Esophagus squamous epithelium (tissue), 5 donors: ENCODE measurements around the gene BLOC1S5. TPM values are rescaled to one million over a fixed set of nuclear protein-coding genes. Genes with fewer than 3 reads are reported as not detected.

Experiments used
- DNase-seq: peaks from one replicate; lab custom pipeline; 2025; lab: John Stamatoyannopoulos, UW
- H3K27ac ChIP-seq, 4 donors: fragments of 200-600 bp; sonication (generic); one replicate each; pipeline ENCODE4 v1.5.1; 2016 to 2019; ENCODE audit warnings: mild to moderate bottlenecking in 1 of 4
- H3K27me3 ChIP-seq, 4 donors: fragments of 200-600 bp; sonication (generic); 1 replicate in 3 of 4; 2 replicates in 1 of 4; pipeline versions ENCODE4 v1.5.1 to v1.6.0; 2017 to 2021; ENCODE audit warnings: antibody characterized with exemption in 1 of 4
- H3K36me3 ChIP-seq, 3 donors: fragments of 200-600 bp; sonication (generic); one replicate each; pipeline ENCODE4 v1.5.1; 2016 to 2019
- H3K4me1 ChIP-seq, 3 donors: fragments of 200-600 bp; sonication (generic); one replicate each; pipeline ENCODE4 v1.5.1; 2017 to 2019
- H3K4me3 ChIP-seq, 4 donors: fragments of 200-600 bp; sonication (generic); 1 replicate in 3 of 4; 2 replicates in 1 of 4; pipeline ENCODE4 v1.5.1; 2016 to 2019; ENCODE audit warnings: mild to moderate bottlenecking in 2 of 4, moderate library complexity in 1 of 4
- H3K9me3 ChIP-seq, 3 donors: fragments of 200-600 bp; sonication (generic); one replicate each; pipeline ENCODE4 v1.5.1; 2016 to 2019
- POLR2A ChIP-seq, 4 donors: fragments of 450-650 bp; IDR thresholded peaks; one replicate each; pipeline ENCODE4 v1.6.1; 2017; ENCODE audit warnings: antibody characterized with exemption in 4 of 4, mild to moderate bottlenecking in 4 of 4, moderate library complexity in 3 of 4
- WGBS, 2 donors: methylation state at CpG; one replicate each; pipeline ENCODE4 v1.1.5; 2018; 5-methylcytosine and 5-hydroxymethylcytosine counted together
- intact Hi-C: fragments of 100-400 bp; cut with DNase I; formaldehyde crosslinking; loops from one replicate; pipeline ENCODE4 v1.15.0; 2022
- total RNA-seq, 4 donors: library from RNA; depleted of rRNA; stranded (reverse); fragments of >200 nt; gene quantifications; one replicate each; pipeline ENCODE4 v1.1.0, GENCODE V29; 2016
- TF ChIP-seq, protein P1 (sequence below), 6 experiments: fragments of 450-650 bp in 4 of 6; fragments of 200-600 bp in 2 of 6; sonication (generic) in 2 of 6; IDR thresholded peaks; one replicate each; pipeline ENCODE4 v1.5.1; 2016 to 2019; ENCODE audit warnings: antibody characterized with exemption in 6 of 6, mild to moderate bottlenecking in 4 of 6, moderate library complexity in 4 of 6
- donor health status: DM: yes; HTN: yes; CAD: no.

Gene BLOC1S5
- total RNA-seq, 4 donors from 2014 or later: 4.1 to 12.4 (median 9.0) TPM

DNA sequence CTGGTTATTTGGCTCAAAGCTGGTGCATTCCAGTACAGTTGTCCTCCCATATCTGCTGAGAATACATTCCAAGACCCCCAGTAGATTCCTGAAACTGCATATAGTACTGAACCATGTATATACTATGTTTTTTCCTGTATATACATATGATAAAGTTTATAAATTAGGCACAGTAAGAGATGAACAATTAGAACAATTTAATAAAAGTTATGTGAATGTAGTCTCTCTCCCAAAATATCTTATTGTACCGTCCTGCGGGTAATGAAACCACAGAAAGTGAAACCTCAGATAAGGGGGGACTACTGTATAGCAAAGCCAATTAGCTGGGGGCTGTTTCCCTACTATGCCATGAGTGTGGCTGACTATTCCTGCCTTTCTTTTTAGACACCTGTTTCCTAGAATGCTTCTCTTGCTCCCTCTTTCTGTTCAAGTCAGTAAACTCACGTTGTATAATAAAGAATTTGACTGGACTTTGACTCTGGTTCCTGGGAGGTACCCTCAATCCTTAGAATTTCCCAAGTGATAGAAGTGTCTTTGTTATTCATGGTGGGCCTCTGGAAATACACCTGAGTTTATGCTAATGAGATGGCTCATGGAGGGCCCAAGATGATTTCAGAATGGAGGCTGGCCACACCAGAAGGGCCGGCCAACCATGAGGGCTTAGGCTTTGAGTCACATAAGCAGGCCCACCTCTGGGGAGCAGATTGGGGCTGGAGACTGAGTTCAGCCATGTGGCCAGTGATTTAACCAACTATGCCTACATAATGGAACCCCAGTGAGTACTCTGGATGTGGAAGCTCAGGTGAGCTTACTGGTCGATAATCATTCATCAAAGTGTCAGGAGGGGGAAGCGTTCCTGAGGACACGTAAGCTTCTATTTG lies 689 bp upstream of the BLOC1S5 start:
- peak overlapping the region; percentile 90 to 95 (median 92) for H3K27ac ChIP-seq
- DNase-seq: no peak
- intact Hi-C loops: no loop called here
- H3K9me3 ChIP-seq: no peaks in the 10 kb centered on the region
- H3K4me1 ChIP-seq: peaks cover 0 to 18% (median 3%) of the 10 kb centered on the region in 3 donors
- TF ChIP-seq POLR2A (IDR thresholded peaks at IDR 0.05): no peak
- TF ChIP-seq, protein P1, sequence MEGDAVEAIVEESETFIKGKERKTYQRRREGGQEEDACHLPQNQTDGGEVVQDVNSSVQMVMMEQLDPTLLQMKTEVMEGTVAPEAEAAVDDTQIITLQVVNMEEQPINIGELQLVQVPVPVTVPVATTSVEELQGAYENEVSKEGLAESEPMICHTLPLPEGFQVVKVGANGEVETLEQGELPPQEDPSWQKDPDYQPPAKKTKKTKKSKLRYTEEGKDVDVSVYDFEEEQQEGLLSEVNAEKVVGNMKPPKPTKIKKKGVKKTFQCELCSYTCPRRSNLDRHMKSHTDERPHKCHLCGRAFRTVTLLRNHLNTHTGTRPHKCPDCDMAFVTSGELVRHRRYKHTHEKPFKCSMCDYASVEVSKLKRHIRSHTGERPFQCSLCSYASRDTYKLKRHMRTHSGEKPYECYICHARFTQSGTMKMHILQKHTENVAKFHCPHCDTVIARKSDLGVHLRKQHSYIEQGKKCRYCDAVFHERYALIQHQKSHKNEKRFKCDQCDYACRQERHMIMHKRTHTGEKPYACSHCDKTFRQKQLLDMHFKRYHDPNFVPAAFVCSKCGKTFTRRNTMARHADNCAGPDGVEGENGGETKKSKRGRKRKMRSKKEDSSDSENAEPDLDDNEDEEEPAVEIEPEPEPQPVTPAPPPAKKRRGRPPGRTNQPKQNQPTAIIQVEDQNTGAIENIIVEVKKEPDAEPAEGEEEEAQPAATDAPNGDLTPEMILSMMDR (IDR thresholded peaks at IDR 0.05): no peak
- 70 to 82% methylated on average over 6 to 7 of the region's 7 CpGs for WGBS, 2 donors
- peaks cover 0 to 19% (median 0%) of the 10 kb centered on the region in 3 donors for H3K36me3 ChIP-seq
- peak overlapping the region; percentile 69 to 98 (median 89) for H3K4me3 ChIP-seq
- no peaks in the 10 kb centered on the region for H3K27me3 ChIP-seq

DNA sequence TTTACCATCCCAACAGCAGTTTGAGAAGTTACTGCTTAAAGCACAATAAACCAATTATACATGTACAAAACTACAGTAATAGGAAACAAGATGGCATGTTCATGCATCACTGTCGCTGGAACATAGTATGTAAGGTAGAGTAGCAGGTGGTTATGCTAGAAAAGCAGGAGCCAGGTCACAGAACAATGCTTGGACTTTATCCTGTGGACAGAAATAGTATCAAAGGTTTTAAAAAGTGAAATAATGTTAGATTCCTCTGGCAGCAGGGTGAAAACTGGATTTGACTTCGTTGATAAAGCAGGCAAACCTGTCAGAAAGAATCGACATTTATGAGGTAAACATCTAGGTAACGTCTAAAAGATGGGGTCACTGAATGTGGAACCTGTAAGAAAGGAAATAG lies 2.5 kb downstream of the BLOC1S5 start:
- Histone ChIP-seq H3K36me3 (peaks cover 0 to 40% (median 0%) of the 10 kb centered on the region in 3 donors), H3K27me3 (no peaks in the 10 kb centered on the region), H3K27ac (no peak overlapping the region), H3K4me1 (peaks cover 0 to 18% (median 3%) of the 10 kb centered on the region in 3 donors), H3K4me3 (no peak overlapping the region), H3K9me3 (no peaks in the 10 kb centered on the region)
- 82 to 84% methylated on average over 4 of the region's 4 CpGs for WGBS, 2 donors
- no peak for DNase-seq
- intact Hi-C loops: no loop called here
- no peak for TF ChIP-seq POLR2A (IDR thresholded peaks at IDR 0.05)
- TF ChIP-seq, protein P1 (IDR thresholded peaks at IDR 0.05): no peak

DNA sequence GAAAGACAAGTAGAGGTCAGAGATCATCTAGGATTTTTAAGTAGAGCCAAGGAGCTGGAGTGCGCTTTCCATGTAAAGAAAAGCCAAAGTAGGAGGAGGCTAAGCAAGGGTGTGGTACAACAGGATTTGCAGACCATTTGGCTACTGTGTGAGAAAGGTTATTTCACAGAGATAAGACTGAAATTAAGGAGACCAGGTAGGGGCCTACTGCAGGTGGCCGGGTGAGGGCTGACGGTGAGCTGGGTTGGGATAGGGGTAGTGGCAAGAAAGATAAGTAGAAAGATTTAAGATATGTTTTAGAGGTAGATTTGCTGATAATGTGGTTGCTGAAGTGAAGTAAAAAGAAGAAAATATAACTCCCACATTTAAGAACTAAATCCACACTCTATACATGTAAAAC lies 3.8 kb downstream of the BLOC1S5 start:
- intact Hi-C loops: no loop called here

DNA sequence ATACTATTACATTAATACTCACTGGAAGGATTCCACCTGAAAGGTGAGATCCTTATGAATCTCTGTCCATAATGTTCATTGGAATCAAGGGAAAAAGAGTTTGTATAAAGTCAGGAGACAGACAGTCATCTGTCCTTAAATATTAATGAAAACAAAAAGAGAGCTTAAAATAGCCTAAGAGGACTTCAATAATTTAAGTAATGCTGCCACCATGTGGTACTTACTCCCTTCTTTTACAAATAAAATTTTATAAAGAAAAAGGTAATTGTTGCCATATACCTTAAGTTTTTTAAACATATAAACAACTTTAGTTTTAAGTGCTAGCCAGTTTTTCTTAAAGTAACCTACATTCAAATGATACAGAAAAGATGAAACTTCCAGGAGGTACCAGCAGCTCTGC lies 5.1 kb downstream of the BLOC1S5 start:
- Histone ChIP-seq H3K4me3 (no peak overlapping the region), H3K4me1 (peaks cover 0 to 13% (median 0%) of the 10 kb centered on the region in 3 donors), H3K9me3 (no peaks in the 10 kb centered on the region), H3K27me3 (no peaks in the 10 kb centered on the region), H3K27ac (no peak overlapping the region), H3K36me3 (peaks cover 0 to 61% (median 0%) of the 10 kb centered on the region in 3 donors)
- TF ChIP-seq POLR2A (IDR thresholded peaks at IDR 0.05): no peak
- TF ChIP-seq, protein P1 (IDR thresholded peaks at IDR 0.05): peak in 2 of 6 experiments; percentile 21 to 35
- DNase-seq: no peak
- intact Hi-C loops: no loop called here

More for the DNA sequence above, 3.8 kb downstream of the BLOC1S5 start:
- Histone ChIP-seq H3K27ac (no peak overlapping the region), H3K9me3 (no peaks in the 10 kb centered on the region), H3K4me3 (no peak overlapping the region), H3K36me3 (peaks cover 0 to 53% (median 0%) of the 10 kb centered on the region in 3 donors), H3K4me1 (peaks cover 0 to 18% (median 3%) of the 10 kb centered on the region in 3 donors), H3K27me3 (no peaks in the 10 kb centered on the region)
- 84 to 93% methylated on average over 3 of the region's 3 CpGs for WGBS, 2 donors
- no peak for DNase-seq
- TF ChIP-seq POLR2A (IDR thresholded peaks at IDR 0.05): no peak
- TF ChIP-seq, protein P1 (IDR thresholded peaks at IDR 0.05): no peak

DNA sequence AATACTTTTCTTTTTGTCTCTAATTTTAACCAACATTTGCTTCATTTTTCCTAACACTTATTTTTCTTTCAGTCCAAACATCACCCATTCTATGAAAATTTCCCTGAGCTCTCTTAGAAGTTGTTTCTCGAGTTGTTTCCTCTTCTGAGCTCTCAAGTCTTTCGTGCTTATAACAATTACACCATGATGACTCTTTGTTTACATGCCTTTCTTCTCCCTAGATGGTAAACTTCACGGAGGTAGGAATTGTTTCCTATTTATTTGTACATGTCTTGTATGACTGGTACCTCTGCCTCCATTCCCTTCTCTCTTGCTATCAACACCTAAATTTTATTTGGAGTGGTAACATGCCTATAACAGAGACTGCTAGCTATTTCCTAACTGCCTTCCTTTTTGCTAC lies 6.4 kb downstream of the BLOC1S5 start:
- Histone ChIP-seq H3K9me3 (no peaks in the 10 kb centered on the region), H3K4me3 (no peak overlapping the region), H3K36me3 (peaks cover 0 to 66% (median 0%) of the 10 kb centered on the region in 3 donors), H3K27ac (no peak overlapping the region), H3K27me3 (no peaks in the 10 kb centered on the region), H3K4me1 (peaks cover 0 to 3% (median 0%) of the 10 kb centered on the region in 3 donors)
- no peak for DNase-seq
- intact Hi-C loops: no loop called here
- no peak for TF ChIP-seq POLR2A (IDR thresholded peaks at IDR 0.05)
- TF ChIP-seq, protein P1 (IDR thresholded peaks at IDR 0.05): no peak
- 74 to 79% methylated on average over 3 of the region's 3 CpGs for WGBS, 2 donors
